Transverse colon (tissue), 4 donors: ENCODE data around the gene YDJC.

Source experiments
- CTCF ChIP-seq, 5 experiments: fragments of 200-600 bp in 3 of 5; fragments of 450-650 bp in 2 of 5; sonication (generic) in 3 of 5; IDR thresholded peaks; 1 replicate in 2 of 5; 2 replicates in 3 of 5; pipeline ENCODE4 v1.5.1; 2016 to 2017; ENCODE audit warnings: antibody characterized with exemption in 5 of 5, inconsistent platforms in 3 of 5, mild to moderate bottlenecking in 2 of 5, moderate library complexity in 1 of 5
- EP300 ChIP-seq: sonication (generic); formaldehyde crosslinking; IDR thresholded peaks from one replicate; pipeline ENCODE4 v1.6.1; 2017; ENCODE audit warnings: antibody characterized with exemption, low read depth
- POLR2A ChIP-seq: fragments of 450-650 bp; IDR thresholded peaks from one replicate; pipeline ENCODE4 v1.6.1; 2016; ENCODE audit warnings: antibody characterized with exemption, mild to moderate bottlenecking, moderate library complexity
- POLR2AphosphoS5 ChIP-seq, 3 donors: sonication (generic); formaldehyde crosslinking; IDR thresholded peaks; one replicate each; pipeline ENCODE4 v1.6.1; 2016; ENCODE audit warnings: antibody characterized with exemption in 3 of 3

DNA sequence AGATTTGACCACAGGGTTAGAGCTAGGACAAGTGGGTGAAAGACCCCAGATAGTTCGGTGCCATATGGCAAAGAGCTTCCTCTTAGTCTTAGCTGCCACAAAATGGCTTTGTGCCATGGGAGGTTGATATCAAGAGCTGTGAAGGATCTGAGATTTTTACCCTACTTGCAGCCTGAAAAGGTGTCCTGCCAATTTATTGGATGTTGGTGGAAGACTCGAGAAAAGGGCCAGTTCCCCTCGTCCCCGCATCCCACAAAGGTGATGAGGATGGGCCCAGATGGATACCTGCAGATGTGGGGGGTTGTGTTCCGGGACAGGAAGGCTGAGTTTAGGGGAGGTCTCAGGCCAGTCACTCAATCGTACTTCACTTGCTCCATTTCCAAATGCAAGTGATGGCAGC lies 27.2 kb downstream of the YDJC start:
- no peak for TF ChIP-seq POLR2AphosphoS5 (IDR thresholded peaks at IDR 0.05)
- no peak for TF ChIP-seq CTCF (IDR thresholded peaks at IDR 0.05)
- TF ChIP-seq POLR2A = no peak
- TF ChIP-seq EP300 = no peak
